CD8-positive, alpha-beta memory T cell (primary cell): ENCODE results near the gene MAP2K5. TPM values are rescaled to one million over a fixed set of nuclear protein-coding genes. Genes with fewer than 3 reads are reported as not detected.

ENCODE experiments used
- CTCF ChIA-PET: fragments of 350-600 bp; sonication (Branson Sonifier 250); formaldehyde crosslinking; loops from one replicate; lab custom pipeline; 2021; ENCODE audit warnings: antibody characterized with exemption; lab: Charles Lee
- POLR2A ChIA-PET: fragments of 350-600 bp; sonication (Branson Sonifier 250); formaldehyde crosslinking; loops from one replicate; lab custom pipeline; 2021; ENCODE audit warnings: antibody characterized with exemption; lab: Charles Lee
- DNase-seq, 5 donors: peaks; one replicate each; pipeline versions ENCODE4 v3.0.0 to v3.0.0-alpha.2; 2020 to 2022; ENCODE audit warnings: mixed read lengths in 1 of 5
- H3K27ac ChIP-seq: one replicate; pipeline ENCODE4 v1.7.0; 2013; ENCODE audit warnings: low read depth, mild to moderate bottlenecking, low read length, moderate library complexity
- H3K27me3 ChIP-seq: 2 replicates; pipeline ENCODE4 v1.7.0; 2013; ENCODE audit warnings: low read length, mild to moderate bottlenecking; ENCODE audit not compliant: insufficient read depth, poor library complexity, severe bottlenecking
- H3K36me3 ChIP-seq: 2 replicates; pipeline ENCODE4 v1.7.0; 2013; ENCODE audit warnings: mild to moderate bottlenecking, low read length, moderate library complexity; ENCODE audit not compliant: insufficient read depth
- H3K4me1 ChIP-seq: 2 replicates; pipeline ENCODE4 v1.7.0; 2013; ENCODE audit warnings: mild to moderate bottlenecking, low read length, moderate library complexity; ENCODE audit not compliant: insufficient read depth
- H3K4me3 ChIP-seq: 2 replicates; pipeline ENCODE4 v1.7.0; 2013; ENCODE audit warnings: mild to moderate bottlenecking, low read length
- H3K9me3 ChIP-seq: 2 replicates; pipeline ENCODE4 v1.7.0; 2013; ENCODE audit warnings: mild to moderate bottlenecking, low read length
- H3K27ac Mint-ChIP-seq, 8 donors: one replicate each; pipeline ENCODE4 v1.8.0; 2020 to 2021; ENCODE audit warnings: mixed read lengths in 8 of 8, mild to moderate bottlenecking in 6 of 8, inconsistent platforms in 3 of 8, moderate library complexity in 3 of 8
- H3K27me3 Mint-ChIP-seq, 2 donors: one replicate each; pipeline ENCODE4 v1.8.0; 2020 to 2021; ENCODE audit warnings: mixed read lengths in 2 of 2, mild to moderate bottlenecking in 1 of 2, moderate library complexity in 1 of 2
- H3K36me3 Mint-ChIP-seq, 3 donors: one replicate each; pipeline ENCODE4 v1.8.0; 2020 to 2021; ENCODE audit warnings: mixed read lengths in 3 of 3, inconsistent platforms in 1 of 3, mild to moderate bottlenecking in 1 of 3
- H3K4me1 Mint-ChIP-seq, 3 donors: one replicate each; pipeline ENCODE4 v1.8.0; 2020 to 2021; ENCODE audit warnings: mixed read lengths in 3 of 3, inconsistent platforms in 1 of 3, mild to moderate bottlenecking in 1 of 3
- H3K4me3 Mint-ChIP-seq, 7 donors: one replicate each; pipeline ENCODE4 v1.8.0; 2020 to 2021; ENCODE audit warnings: mixed read lengths in 7 of 7, mild to moderate bottlenecking in 6 of 7, moderate library complexity in 4 of 7, inconsistent platforms in 2 of 7
- H3K9me3 Mint-ChIP-seq, 5 donors: one replicate each; pipeline ENCODE4 v1.8.0; 2020 to 2022; ENCODE audit warnings: mixed read lengths in 5 of 5, mild to moderate bottlenecking in 3 of 5, moderate library complexity in 2 of 5, inconsistent platforms in 1 of 5
- polyA plus RNA-seq: library from polyadenylated mRNA; unstranded; fragments of 300-500 nt; fragmentation: Illumina TruSeq; gene quantifications from one replicate; pipeline ENCODE4 v1.2.3, GENCODE V29; 2021
- total RNA-seq, 2 experiments: library from RNA; stranded (reverse); gene quantifications; one replicate each; pipeline ENCODE4 v1.2.3, GENCODE V29; 2021

MAP2K5 gene
- total and polyA plus RNA-seq, 3 experiments from 2014 or later, result 20.0 to 21.4 (median 20.1) TPM

DNA sequence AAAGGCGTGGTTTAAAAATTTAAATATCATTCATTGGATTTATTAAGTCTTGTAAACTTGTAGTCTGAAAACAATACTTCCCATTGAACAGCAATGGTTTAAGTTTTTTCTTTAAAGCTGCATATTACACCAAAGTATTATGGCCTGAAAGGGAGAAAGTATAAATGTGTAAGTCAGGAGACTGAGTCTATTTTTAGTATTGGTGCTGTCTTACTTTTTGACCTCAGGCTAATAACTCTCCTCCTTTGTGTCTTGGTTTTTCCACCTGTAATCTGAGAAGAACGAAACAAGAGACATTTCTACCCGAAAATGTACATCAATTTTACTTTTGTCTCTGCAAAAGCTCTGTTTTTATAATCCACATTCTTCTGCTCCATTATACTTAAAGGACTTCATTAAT, 14.0 kb upstream of the MAP2K5 start:
- POLR2A ChIA-PET, result no interaction called here

GRCh38 chr15:67531379-67531914, 11.1 kb upstream of the MAP2K5 start:
- Histone ChIP-seq H3K4me3 (no peak overlapping the region), H3K9me3 (no peaks in the 10 kb centered on the region), H3K36me3 (no peaks in the 10 kb centered on the region), H3K27me3 (no peaks in the 10 kb centered on the region), H3K4me1 (no peaks in the 10 kb centered on the region), H3K27ac (no peak overlapping the region)
- Mint-ChIP-seq H3K4me3 (no peak overlapping the region), H3K36me3 (peaks cover 0 to 19% (median 8%) of the 10 kb centered on the region in 3 donors), H3K4me1 (no peaks in the 10 kb centered on the region), H3K27ac (no peak overlapping the region), H3K9me3 (no peaks in the 10 kb centered on the region), H3K27me3 (no peaks in the 10 kb centered on the region)
- ChIA-PET CTCF (interaction anchor here (2.0 kb wide), 1 partner anchor 10 kb away, joined by 8 read pairs; the partner anchor contains the start of gene C15orf61), POLR2A (no interaction called here)
- DNase-seq, result no peak

More for the DNA sequence above, 14.0 kb upstream of the MAP2K5 start:
- Histone ChIP-seq H3K27ac (no peak overlapping the region), H3K9me3 (no peaks in the 10 kb centered on the region), H3K27me3 (no peaks in the 10 kb centered on the region), H3K36me3 (no peaks in the 10 kb centered on the region), H3K4me1 (peaks cover 9% of the 10 kb centered on the region), H3K4me3 (no peak overlapping the region)
- Mint-ChIP-seq H3K4me3 (no peak overlapping the region), H3K36me3 (peaks cover 0 to 21% (median 8%) of the 10 kb centered on the region in 3 donors), H3K9me3 (no peaks in the 10 kb centered on the region), H3K27me3 (no peaks in the 10 kb centered on the region), H3K4me1 (peaks cover 5 to 20% (median 9%) of the 10 kb centered on the region in 3 donors), H3K27ac (no peak overlapping the region)
- no peak for DNase-seq
- CTCF ChIA-PET, result no interaction called here

GRCh38 chr15:67533873-67534272, 8.6 kb upstream of the MAP2K5 start:
- H3K36me3 ChIP-seq, result no peaks in the 10 kb centered on the region
- Mint-ChIP-seq H3K4me3 (no peak overlapping the region), H3K36me3 (peaks cover 0 to 2% (median 0%) of the 10 kb centered on the region in 3 donors), H3K9me3 (no peaks in the 10 kb centered on the region), H3K4me1 (peaks cover 0 to 3% (median 2%) of the 10 kb centered on the region in 3 donors), H3K27ac (no peak overlapping the region), H3K27me3 (no peaks in the 10 kb centered on the region)
- DNase-seq, result no peak
- H3K9me3 ChIP-seq, result no peaks in the 10 kb centered on the region
- H3K27ac ChIP-seq, result no peak overlapping the region
- H3K27me3 ChIP-seq, result no peaks in the 10 kb centered on the region
- H3K4me3 ChIP-seq, result no peak overlapping the region
- ChIA-PET CTCF (no interaction called here), POLR2A (interaction anchor here (0.6 kb wide), 1 partner anchor 1305 kb away, joined by 4 read pairs; no protein-coding TSS in a partner anchor)
- no peaks in the 10 kb centered on the region for H3K4me1 ChIP-seq

- Histone ChIP-seq H3K36me3 (no peaks in the 10 kb centered on the region), H3K9me3 (no peaks in the 10 kb centered on the region), H3K27ac (no peak overlapping the region), H3K4me1 (no peaks in the 10 kb centered on the region), H3K4me3 (no peak overlapping the region), H3K27me3 (no peaks in the 10 kb centered on the region)
- no peak for DNase-seq
- no peak overlapping the region for H3K4me3 Mint-ChIP-seq
- peaks cover 0 to 2% (median 0%) of the 10 kb centered on the region in 3 donors for H3K36me3 Mint-ChIP-seq
- ChIA-PET CTCF (no interaction called here), POLR2A (interaction anchor here (0.6 kb wide), 1 partner anchor 1305 kb away, joined by 4 read pairs; no protein-coding TSS in a partner anchor)
- no peaks in the 10 kb centered on the region for H3K9me3 Mint-ChIP-seq
- H3K27ac Mint-ChIP-seq, result no peak overlapping the region
- H3K27me3 Mint-ChIP-seq, result no peaks in the 10 kb centered on the region
- peaks cover 0 to 6% (median 6%) of the 10 kb centered on the region in 3 donors for H3K4me1 Mint-ChIP-seq
Observed at GRCh38 chr15:67534360-67534759, 8.1 kb upstream of the MAP2K5 start.

DNA sequence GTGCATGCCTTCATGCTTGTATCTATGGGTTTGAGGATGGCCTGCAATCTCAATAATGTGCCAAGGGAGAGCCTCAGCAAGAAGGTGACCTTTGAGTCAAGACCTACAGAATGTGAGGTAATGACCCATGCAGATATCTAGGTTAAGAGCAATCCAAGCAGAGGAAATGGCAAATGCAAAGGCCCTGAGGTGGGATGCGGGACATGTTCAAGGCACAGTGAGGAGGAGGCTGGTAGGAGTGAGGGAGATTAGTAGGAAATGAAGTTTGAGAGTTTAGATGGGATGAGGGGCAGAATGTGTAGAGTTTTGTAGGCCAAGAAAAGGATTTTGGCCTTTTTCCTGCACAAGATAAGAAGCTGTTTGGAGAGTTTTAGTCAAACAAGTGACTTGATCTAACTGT, 4.7 kb upstream of the MAP2K5 start:
- ChIA-PET POLR2A (interaction anchor here (1.4 kb wide), 1 partner anchor 14 kb away, joined by 7 read pairs; no protein-coding TSS in a partner anchor), CTCF (no interaction called here)
- Histone ChIP-seq H3K4me1 (peaks cover 6% of the 10 kb centered on the region), H3K27ac (no peak overlapping the region), H3K4me3 (no peak overlapping the region), H3K36me3 (no peaks in the 10 kb centered on the region), H3K9me3 (no peaks in the 10 kb centered on the region), H3K27me3 (no peaks in the 10 kb centered on the region)
- Mint-ChIP-seq H3K27me3 (no peaks in the 10 kb centered on the region), H3K4me1 (peaks cover 7 to 28% (median 15%) of the 10 kb centered on the region in 3 donors), H3K27ac (peak overlapping the region in 2 of 8 donors; percentile 27 to 37), H3K4me3 (peak overlapping the region in 1 of 7 donors; percentile 80), H3K36me3 (peaks cover 0 to 11% (median 0%) of the 10 kb centered on the region in 3 donors), H3K9me3 (no peaks in the 10 kb centered on the region)
- no peak for DNase-seq

DNA sequence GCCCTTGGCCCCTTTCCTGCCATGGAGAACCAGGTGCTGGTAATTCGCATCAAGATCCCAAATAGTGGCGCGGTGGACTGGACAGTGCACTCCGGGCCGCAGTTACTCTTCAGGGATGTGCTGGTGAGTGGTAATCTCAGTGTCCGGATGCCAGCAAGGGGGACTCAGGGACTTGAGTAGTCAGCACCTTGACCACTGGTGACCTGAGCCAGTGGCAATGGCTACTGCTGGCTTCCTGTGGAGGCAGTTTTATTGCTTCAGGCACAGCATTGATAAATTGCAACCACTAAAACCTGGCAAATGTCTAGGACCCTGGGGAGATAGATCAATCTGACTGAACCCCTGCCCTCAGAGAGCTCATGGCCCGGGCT, 830 bp downstream of the MAP2K5 start:
- POLR2A ChIA-PET, result no interaction called here

GRCh38 chr15:67544475-67544874, 2.0 kb downstream of the MAP2K5 start:
- H3K4me1 Mint-ChIP-seq, result peaks cover 42 to 77% (median 52%) of the 10 kb centered on the region in 3 donors
- Histone ChIP-seq H3K9me3 (no peaks in the 10 kb centered on the region), H3K4me1 (peaks cover 30% of the 10 kb centered on the region), H3K27me3 (no peaks in the 10 kb centered on the region), H3K36me3 (peaks cover 14% of the 10 kb centered on the region), H3K27ac (no peak overlapping the region), H3K4me3 (no peak overlapping the region)
- ChIA-PET POLR2A (no interaction called here), CTCF (interaction anchor here (0.9 to 1.0 kb wide), 2 partner anchors 43 to 291 kb away, joined by 3 read pairs; no protein-coding TSS in a partner anchor)
- H3K9me3 Mint-ChIP-seq, result no peaks in the 10 kb centered on the region
- H3K36me3 Mint-ChIP-seq, result peaks cover 0 to 41% (median 10%) of the 10 kb centered on the region in 3 donors
- no peaks in the 10 kb centered on the region for H3K27me3 Mint-ChIP-seq
- H3K4me3 Mint-ChIP-seq, result peak overlapping the region; percentile 19 to 99 (median 56)
- peak overlapping the region; percentile 0 to 98 (median 87) for H3K27ac Mint-ChIP-seq
- no peak for DNase-seq

More for the DNA sequence above, 830 bp downstream of the MAP2K5 start:
- H3K27ac ChIP-seq, result peak overlapping the region; percentile 81
- DNase-seq, result peak in 1 of 5 donors; percentile 46
- H3K9me3 Mint-ChIP-seq, result no peaks in the 10 kb centered on the region
- H3K27ac Mint-ChIP-seq, result peak overlapping the region; percentile 80 to 98 (median 94)
- no peaks in the 10 kb centered on the region for H3K27me3 Mint-ChIP-seq
- H3K27me3 ChIP-seq, result no peaks in the 10 kb centered on the region
- H3K4me1 ChIP-seq, result peaks cover 30% of the 10 kb centered on the region
- CTCF ChIA-PET, result no interaction called here
- peaks cover 14% of the 10 kb centered on the region for H3K36me3 ChIP-seq
- peaks cover 0 to 37% (median 10%) of the 10 kb centered on the region in 3 donors for H3K36me3 Mint-ChIP-seq
- H3K4me3 Mint-ChIP-seq, result peak overlapping the region; percentile 89 to 99 (median 97)
- H3K4me3 ChIP-seq, result peak overlapping the region; percentile 79
- H3K9me3 ChIP-seq, result no peaks in the 10 kb centered on the region
- H3K4me1 Mint-ChIP-seq, result peaks cover 36 to 74% (median 57%) of the 10 kb centered on the region in 3 donors

- no peaks in the 10 kb centered on the region for H3K27me3 ChIP-seq
- no peaks in the 10 kb centered on the region for H3K9me3 ChIP-seq
- peaks cover 42 to 75% (median 56%) of the 10 kb centered on the region in 3 donors for H3K4me1 Mint-ChIP-seq
- H3K27ac ChIP-seq, result no peak overlapping the region
- no peak for DNase-seq
- no peak overlapping the region for H3K4me3 ChIP-seq
- POLR2A ChIA-PET, result no interaction called here
- H3K36me3 Mint-ChIP-seq, result peaks cover 3 to 52% (median 10%) of the 10 kb centered on the region in 3 donors
- H3K27ac Mint-ChIP-seq, result peak overlapping the region in 5 of 8 donors; percentile 29 to 98 (median 54)
- CTCF ChIA-PET, result no interaction called here
- peaks cover 27% of the 10 kb centered on the region for H3K4me1 ChIP-seq
- H3K27me3 Mint-ChIP-seq, result no peaks in the 10 kb centered on the region
- peaks cover 14% of the 10 kb centered on the region for H3K36me3 ChIP-seq
- H3K4me3 Mint-ChIP-seq, result peak overlapping the region in 3 of 7 donors; percentile 5 to 81 (median 25)
- no peaks in the 10 kb centered on the region for H3K9me3 Mint-ChIP-seq
Observed at GRCh38 chr15:67545864-67546263, 3.4 kb downstream of the MAP2K5 start.
